Stimulated activated CD4-positive, alpha-beta T cell treated with anti-CD3 and anti-CD28 coated beads, Interleukin-1b, Interleukin-23, amount 100 ng/mL, for 48 hours (primary cell): ENCODE results near the gene TAOK3.
"Not testable (repeated sequence)": the region's sequence is repeated elsewhere in the genome, so short reads cannot be mapped to it uniquely, and the experiment has no call there.

Experiments
- DNase-seq: peaks from one replicate; pipeline ENCODE4 v3.0.0-alpha.2; 2020

Gene TAOK3

DNA sequence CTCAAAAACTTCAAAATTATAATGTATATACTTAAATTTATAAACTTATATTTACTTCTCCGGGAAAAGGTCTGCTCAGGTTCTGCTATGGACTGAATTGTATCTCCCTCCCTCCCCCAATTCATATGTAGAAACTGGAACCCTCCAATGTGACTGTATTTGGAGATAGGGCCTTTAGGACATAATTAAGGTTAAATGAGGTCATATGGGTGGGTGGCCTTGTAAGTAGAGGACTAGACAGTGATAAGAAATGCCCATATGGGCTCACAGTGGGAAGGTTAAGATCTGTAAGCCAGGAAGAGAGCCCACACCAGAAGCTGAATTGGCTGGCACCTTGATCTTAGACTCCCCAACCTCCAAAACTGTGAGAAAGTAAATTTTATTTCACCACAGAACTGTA lies 84.5 kb downstream of the TAOK3 start:
- no peak for DNase-seq

DNA sequence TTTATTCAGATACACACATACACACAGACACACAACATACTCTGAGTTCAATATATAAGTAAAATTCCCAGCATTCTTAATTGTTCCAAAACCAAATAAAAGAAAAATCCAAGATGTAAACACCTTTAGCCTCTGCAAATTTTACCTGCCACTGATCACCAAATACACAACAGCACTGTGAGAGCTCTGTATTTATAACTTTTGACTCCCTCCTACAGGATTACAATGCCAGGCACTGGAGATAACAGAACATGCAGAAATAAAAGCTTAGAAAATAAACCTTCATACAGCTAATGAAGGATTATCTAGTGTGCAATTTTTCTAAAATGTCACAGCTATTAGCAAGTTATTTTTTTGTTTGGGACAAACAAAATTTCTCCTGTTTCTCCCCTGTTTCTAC lies 85.0 kb downstream of the TAOK3 start:
- DNase-seq = no peak

DNA sequence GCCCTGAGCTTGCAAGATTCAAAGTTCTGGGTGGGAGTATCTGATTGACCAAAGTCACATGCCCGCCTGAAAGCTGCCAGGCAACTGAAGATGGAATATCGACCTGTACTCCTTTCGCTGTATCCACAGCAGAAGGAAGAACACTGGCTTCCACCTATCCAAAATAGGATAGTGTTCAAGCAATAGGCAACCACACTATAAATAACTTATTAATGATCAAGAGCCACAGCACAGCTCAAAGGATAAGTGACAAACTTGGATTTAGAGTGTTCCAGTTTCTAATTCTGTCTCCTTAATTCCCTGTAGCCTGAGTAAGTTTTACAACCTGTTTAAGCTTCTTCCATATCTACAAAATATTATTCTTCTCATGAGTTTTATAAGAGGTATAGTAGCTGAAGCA lies 89.9 kb downstream of the TAOK3 start:
- DNase-seq = no peak

DNA sequence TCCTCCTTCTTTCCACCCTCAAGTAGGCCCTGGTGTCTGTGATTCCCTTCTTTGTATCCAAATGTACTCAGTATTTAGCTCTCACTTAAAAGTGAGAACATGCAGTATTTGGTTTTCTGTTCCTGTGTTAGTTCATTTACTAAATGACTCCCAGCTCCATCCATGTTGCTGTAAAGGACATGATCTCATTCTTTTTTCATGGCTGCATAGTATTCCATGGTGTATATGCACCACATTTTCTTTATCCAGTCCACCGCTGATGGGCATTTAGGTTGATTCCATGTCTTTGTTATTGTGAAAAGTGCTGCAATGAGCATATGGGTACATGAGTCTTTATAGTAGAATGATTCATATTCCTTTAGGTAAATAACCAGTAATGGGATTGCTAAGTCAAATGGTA lies 94.4 kb downstream of the TAOK3 start:
- not testable (repeated sequence) for DNase-seq

DNA sequence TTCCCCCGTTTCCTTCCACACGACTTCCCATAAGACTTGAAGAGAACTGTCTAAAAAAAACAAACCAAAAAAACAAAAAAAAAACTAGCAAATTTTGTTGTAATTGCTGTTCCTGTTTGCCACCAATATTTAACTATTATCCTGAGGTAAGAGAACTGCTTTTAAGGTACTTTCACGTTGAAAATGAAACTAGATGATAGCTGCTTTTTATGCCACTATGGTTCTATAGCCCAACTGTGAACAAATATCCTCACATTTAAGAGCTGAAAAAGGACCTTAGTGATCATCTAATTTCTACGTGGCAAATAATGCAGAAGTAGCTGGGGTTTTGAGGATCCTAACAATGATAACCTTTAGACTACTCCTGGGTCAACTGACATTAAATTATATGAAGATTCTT lies 98.6 kb downstream of the TAOK3 start:
- no peak for DNase-seq

DNA sequence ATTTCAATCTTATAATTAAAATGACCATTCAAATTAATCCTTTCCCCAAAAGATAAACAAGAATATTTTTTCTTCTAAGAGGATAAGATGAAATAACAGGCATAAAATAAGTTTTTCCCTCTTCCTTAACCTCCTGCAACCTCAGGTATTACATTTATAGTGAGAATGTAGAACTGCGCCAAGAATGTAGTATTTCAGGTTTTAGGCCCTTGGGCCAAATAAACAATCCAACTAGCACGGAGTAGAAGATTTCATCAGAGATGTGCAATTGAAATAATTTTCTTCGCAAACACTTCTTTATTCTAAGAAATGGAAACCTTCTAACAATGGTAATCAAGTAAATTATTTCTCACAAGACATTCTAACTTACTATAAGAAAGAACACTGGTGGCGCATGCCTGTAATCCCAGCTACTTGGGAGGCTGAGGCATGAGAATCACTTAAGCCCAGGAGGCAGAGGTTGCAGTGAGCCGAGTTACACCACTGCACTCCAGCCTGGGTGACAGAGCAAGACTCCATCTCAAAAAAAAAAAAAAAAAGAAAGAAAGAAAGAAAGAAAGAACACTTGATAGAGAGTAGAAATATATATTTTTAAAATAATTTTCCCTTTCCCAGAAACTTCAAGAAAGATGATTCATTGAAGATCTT lies 100.8 kb downstream of the TAOK3 start:
- DNase-seq = no peak

DNA sequence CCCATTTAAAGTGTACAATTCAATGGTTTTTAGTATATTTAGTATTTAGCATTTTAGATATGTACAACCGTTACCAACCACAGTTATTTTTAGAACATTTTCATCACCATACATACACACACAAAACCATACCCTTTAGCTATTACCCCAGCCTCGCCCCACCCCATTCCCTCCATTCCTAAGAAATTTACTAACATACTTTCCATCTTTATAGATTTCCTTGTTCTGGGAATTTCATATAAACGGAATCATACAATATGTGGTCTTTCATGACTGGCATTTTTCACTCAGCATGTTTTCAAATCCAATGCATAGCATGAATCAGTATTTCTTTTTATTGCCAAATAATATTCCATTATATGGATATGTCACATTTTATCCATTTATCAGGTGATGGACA lies 101.5 kb downstream of the TAOK3 start:
- DNase-seq = no peak

DNA sequence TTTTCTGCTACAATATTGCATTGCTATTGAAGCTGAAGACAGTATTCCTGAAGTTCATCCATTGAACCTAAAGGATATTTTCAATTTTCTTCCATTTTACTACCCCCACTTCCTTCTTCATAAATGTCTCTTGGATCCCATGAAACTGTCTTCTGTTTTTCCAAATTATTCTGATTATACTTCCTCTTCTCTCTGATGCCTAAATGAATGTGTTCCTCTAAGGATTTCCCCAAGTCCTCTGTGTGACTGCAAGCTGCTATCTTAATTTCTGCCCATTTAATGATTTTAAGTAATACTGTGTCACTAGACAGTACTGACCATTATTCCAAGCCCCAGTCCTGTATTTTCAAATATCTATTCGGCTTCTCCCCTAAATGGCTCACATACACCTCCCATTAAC lies 102.9 kb downstream of the TAOK3 start:
- no peak for DNase-seq

DNA sequence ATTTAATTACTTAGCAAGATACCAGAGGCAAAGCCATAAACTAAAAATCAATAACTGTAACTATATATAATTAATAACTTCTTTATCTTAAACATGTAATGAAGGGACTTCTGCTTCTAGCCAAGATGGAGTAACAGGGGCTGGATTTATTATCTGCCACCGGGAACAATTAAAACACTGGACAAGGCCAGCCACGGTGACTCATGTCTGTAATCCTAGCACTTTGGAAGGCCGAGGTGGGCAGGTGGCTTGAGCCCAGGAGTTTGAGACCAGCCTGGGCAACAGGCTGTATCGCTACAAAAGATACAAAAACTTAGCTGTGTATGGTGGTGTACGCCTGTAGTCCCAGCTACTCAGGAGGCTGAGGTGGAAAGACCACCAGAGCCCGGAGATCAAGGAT lies 113.6 kb downstream of the TAOK3 start:
- no peak for DNase-seq

DNA sequence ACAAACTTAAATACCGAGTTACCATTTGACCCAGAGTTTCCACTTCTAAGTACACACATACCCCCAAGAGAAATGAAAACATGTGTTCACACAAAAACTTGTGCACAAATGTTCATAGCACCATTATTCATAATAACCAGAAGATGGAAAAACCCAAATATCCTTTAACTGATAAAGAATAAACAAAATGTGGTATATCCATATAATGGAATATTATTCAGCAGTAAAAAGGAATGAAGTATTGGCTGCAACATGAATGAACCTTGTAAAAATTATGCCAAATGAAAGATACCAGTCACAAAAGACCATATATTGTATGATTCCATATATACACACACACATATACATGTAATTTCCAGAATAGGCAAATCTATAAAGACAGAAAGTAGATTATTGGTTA lies 116.4 kb downstream of the TAOK3 start:
- no peak for DNase-seq

DNA sequence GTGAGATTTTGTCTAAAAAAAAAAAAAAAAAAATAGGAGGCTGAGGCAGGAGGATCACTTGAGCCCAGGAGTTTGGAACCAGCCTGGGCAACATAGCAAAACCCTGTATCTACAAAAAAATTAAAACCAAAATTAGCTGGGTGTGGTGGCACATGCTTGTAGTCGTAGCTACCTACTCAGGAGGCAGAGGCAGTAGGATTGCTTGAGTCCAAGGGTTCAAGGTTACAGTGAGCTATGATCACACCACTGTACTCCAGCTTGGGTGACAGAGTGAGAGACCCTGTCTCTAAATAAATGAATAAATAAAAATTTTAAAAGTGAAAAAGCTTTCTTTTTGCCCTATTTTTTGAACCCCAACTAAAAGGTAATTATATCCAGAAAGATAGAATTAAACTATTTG lies 123.2 kb downstream of the TAOK3 start:
- DNase-seq = no peak

DNA sequence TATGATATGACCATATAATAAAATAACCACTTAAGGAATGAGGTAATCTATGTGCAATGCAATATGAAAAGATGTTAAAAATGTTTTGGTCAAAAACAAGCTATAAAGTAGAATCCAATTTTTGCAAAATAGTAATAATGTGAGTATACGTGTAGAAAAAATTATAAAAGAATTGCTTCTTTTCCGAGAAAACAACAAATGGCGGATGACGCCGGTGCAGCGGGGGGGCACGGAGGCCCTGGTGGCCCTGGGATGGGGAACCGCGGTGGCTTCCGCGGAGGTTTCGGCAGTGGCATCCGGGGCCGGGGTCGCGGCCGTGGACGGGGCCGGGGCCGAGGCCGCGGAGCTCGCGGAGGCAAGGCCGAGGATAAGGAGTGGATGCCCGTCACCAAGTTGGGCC lies 126.8 kb downstream of the TAOK3 start:
- DNase-seq = not testable (repeated sequence)

DNA sequence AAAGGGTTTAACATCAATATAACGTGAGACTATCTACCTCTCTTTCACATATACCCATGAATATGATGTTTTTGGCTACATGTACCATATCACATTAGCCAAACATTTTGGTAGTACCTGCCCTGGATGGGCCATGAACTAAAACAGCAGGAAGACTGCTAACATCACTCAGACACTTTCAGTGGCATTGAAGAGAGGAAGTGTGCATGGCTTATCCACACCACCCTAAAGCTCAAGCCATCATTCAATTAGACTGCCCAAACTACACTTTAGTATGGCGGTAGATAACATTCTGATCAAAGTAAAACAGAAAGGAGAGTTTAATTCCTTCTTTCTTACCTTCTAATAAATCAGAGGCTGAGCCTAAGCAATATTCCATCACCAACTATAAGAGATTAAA lies 133.8 kb downstream of the TAOK3 start:
- no peak for DNase-seq

DNA sequence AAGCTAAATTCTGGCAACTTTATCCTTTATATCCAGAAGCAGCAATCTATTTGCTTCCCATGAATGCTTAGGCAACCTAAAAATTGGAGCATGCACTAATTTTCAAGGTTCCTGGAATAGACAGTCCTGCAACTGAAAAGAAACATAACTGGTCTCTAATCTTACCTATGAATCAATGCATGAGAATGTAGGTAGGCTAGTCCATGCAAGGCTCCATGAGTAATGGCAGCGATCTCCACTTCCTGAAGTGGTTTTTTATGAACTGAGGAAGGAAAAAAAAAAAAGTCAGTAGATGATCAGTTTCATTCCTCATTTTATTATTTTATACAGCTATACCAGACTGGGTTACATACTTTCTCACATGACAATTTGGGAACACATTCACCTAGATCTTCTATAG lies 134.8 kb downstream of the TAOK3 start:
- no peak for DNase-seq

DNA sequence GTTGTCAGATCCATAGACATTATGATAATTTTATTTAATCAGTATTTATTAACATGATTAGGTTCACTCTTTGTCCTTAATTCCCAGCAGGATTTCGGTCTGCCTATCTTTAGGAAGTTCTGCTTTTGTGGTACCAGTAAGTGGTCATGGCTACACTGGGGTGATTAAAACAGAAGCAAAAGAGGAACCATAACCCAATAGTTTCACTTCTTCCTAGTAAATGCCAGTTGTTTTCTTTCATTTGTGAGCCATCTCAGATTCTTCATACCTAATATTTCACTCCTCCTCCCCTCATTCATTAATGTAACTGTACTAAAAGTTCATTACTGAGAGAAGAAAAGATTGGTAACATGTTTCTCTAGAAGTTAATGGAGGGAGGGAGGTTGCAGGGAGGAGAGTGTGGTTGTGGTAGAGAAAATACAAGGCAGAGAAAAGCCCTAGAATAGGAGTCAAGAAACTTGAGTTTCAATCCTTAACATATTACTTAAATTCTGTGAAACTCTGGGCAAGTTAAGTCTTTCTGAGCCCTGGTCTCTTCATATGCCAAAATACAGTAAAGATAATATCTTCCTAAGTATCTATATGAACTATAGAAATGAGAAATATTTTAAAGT lies 135.5 kb downstream of the TAOK3 start:
- DNase-seq = no peak

DNA sequence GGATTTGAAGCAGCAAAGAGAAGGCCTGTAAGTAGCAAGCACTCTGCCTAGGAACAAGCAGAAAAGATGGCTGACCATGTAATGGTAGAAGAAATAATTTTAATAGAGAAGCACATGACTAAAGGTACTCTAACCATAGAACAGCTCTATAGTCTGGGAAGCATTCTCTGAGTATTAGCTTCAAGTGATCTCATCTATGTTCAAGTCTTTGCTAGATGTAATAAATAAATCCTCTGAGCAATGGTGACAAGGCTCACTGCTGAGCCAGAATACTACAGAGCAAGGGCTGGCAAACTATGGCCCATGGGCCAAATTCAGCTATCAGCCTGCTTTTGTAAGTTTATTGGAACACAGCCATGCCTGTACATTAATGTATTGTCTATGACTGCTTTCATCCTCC lies 152.0 kb downstream of the TAOK3 start:
- DNase-seq = no peak

DNA sequence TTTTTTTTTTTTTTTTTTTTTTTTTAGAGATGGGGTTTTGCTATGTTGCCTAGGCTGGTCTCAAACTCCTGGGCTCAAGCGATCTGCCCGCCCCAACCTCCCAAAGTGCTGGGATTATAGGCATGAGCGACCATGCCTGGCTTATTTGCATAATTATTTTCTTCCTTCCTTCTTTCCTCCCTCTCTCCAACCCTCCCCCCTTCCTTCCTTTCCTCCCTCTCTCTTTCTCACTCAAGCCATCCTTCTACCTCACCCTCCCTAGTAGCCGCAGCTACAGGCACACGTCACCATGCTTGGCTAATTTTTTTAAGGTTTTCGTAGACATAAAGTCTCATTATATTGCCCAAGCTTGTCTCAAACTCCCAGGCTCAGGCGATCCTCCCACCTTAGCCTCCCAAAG lies 152.9 kb downstream of the TAOK3 start:
- DNase-seq = no peak

DNA sequence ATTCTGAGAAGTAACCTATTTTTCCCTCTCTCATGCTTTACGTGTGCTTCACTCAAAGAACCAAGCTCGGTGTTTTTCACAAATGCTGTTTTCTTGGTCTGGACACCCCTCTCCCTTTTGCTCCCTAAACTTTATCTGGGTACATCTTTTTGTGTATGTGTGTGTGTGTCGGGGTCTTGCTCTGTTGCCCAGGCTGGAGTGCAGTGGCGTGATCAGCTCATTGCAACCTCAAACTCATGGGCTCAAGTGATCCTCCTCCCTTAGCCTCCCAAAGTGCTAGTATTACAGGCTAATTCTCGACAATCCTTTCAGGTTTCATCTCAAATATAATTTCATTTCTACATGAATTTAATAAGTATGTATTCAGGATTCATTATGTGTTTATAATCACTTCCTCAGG lies 153.6 kb downstream of the TAOK3 start:
- DNase-seq = no peak

DNA sequence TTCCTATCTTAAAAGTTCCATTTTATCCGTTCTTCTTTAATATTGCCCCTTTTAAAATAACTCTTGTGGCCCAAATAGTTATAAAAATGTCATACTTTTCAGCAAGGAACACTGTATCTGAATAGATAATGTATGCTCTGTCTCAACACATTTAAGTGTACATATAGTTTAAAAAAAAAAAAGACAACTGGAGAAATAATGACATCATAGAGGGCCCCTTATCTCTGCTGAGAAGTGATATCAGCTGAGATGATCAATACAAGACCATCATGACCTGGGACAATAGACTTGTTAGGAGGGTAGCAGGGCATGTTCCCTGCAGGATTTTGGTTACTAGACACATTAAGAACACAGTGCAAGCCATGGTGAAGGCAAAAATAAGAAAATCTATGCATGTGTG lies 159.3 kb downstream of the TAOK3 start:
- DNase-seq = no peak

DNA sequence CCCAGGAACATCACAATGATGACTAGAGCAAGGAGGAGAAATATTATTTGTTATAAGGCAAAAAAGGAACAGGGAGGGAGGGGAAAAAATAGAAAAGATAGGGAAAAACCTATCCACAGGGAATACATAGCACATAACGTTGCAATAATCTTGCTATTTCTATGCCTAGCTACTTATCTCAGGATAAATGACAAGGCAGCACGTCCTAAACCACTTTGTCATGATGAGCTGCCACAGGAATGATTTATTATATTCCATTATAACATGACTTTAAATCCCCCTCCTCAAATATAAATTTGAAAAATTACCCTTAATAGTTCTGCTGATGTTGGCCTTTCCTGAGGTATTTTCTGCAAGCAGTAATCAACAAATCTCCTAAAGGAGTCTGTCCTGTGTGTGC lies 160.1 kb downstream of the TAOK3 start:
- no peak for DNase-seq

DNA sequence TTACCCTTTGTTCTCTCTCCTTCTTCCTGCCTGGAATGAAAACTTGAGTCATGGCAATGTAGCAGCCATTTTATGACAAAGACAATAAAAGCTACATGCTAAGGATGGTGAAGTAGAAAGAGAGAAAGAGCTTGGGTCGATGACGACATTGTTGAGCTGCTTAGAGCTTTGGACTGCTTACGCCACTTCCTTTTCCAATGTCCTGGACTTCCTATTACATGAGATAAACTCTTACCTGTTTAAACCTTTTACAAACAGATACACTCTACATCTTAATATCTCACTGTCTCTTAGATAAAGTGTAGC lies 166.6 kb downstream of the TAOK3 start:
- DNase-seq = no peak

DNA sequence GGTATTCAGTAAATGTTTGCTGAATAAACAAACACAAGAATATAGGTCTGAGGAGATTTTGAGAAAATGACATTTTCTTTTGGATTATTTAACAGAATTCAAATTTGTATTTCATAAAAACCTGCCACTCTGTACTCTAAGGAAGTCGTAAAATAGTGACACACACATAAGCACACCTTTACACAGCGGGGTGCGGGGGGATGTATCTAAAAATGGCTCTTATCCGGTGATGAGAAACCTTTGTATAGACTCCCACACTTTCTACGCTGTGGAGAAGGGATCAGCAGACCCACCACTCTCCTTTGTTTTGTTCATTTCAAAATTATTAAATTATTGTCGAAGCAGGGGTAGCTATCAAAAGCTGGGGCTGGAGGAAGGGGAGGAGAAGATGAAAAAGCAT lies 178.7 kb downstream of the TAOK3 start:
- no peak for DNase-seq

DNA sequence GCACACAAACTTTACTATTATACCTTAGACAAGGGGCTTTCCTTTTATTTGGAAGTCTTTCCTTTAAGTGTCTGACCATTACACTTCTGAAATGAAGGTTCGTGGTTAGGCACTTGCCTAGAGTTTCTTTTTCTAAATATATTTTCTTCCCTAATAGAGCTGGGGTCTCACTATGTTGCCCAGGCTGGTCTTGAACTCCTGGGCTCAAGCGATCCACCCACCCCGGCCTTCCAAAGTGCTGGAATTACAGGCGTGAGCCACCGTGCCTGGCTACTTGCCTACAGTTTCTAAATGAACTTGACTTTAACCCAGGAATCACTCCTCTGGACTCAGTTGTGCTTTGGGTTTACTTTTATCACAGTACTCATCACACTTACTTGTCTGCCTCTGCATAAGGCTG lies 179.2 kb downstream of the TAOK3 start:
- DNase-seq = no peak

DNA sequence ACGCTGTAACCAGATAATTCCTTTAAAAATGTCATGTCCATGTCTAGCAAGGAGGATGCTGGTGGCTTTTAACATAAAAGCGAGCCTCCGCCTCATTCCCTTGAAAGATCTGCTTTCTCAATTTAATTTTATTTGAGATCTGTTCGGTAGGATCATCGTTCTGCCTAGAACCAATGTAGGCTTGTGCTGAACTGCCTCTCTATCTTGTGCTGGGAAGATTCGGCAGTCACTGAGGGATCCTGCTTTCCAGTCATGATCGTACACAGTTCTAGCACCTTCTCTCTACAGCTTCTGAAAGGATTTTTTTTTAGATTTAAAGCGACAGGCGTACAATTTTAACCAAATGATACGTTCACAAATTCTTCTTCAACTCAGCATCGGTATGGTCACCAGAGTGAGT lies 182.4 kb downstream of the TAOK3 start:
- no peak for DNase-seq

DNA sequence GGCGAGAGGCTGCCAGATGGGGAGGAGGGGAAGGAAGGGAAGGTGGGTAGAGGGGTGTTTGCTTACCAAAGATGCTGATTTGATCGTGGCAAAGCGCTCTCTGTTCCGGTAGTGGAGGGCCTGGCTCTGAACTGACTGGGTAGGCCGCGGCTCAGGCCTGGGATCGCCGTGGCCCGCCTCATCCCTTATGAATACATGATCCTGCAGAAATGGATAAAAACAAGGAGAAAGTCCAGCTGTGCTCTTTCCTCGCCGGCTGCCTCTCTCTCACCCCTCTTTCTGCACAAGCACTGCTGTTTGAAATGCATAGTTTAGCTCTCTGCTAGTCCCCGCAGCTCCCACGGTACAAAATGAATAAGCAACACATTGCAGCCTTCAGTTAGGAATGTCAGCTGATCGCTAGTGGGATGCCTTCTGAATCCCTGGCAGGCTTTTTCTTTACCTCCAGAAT lies 182.9 kb downstream of the TAOK3 start:
- no peak for DNase-seq
